Mucosa of rectum (tissue), 2 donors: ENCODE results near the gene KCNJ14.
"Not testable (repeated sequence)": the region's sequence is repeated elsewhere in the genome, so short reads cannot be mapped to it uniquely, and the experiment has no call there.

Experiments used
- H3K27ac ChIP-seq, 2 donors: one replicate each; pipeline ENCODE4 v1.7.0; 2013; ENCODE audit warnings: inconsistent platforms in 2 of 2, low read depth in 2 of 2, low read length in 2 of 2
- H3K27me3 ChIP-seq, 2 donors: one replicate each; pipeline ENCODE4 v1.7.0; 2013; ENCODE audit warnings: low read length in 2 of 2; ENCODE audit not compliant: control insufficient read depth in 2 of 2, insufficient read depth in 2 of 2
- H3K36me3 ChIP-seq, 2 donors: one replicate each; pipeline ENCODE4 v1.7.0; 2013; ENCODE audit warnings: low read length in 2 of 2; ENCODE audit not compliant: control insufficient read depth in 2 of 2, insufficient read depth in 2 of 2
- H3K4me1 ChIP-seq, 2 donors: one replicate each; pipeline ENCODE4 v1.7.0; 2013; ENCODE audit warnings: low read length in 2 of 2, mild to moderate bottlenecking in 1 of 2; ENCODE audit not compliant: control insufficient read depth in 2 of 2, insufficient read depth in 2 of 2
- H3K4me3 ChIP-seq, 2 donors: one replicate each; pipeline ENCODE4 v1.7.0; 2013; ENCODE audit warnings: low read length in 2 of 2
- H3K9ac ChIP-seq, 2 donors: one replicate each; pipeline ENCODE4 v1.7.0; 2013; ENCODE audit warnings: low read length in 2 of 2, low read depth in 1 of 2, mild to moderate bottlenecking in 1 of 2
- H3K9me3 ChIP-seq, 2 donors: one replicate each; pipeline ENCODE4 v1.7.0; 2013; ENCODE audit warnings: low read length in 2 of 2; ENCODE audit not compliant: control insufficient read depth in 2 of 2
- donor health status: healthy.
- donor health status: Normal muscosa, but diverticular disease.

KCNJ14 gene

DNA sequence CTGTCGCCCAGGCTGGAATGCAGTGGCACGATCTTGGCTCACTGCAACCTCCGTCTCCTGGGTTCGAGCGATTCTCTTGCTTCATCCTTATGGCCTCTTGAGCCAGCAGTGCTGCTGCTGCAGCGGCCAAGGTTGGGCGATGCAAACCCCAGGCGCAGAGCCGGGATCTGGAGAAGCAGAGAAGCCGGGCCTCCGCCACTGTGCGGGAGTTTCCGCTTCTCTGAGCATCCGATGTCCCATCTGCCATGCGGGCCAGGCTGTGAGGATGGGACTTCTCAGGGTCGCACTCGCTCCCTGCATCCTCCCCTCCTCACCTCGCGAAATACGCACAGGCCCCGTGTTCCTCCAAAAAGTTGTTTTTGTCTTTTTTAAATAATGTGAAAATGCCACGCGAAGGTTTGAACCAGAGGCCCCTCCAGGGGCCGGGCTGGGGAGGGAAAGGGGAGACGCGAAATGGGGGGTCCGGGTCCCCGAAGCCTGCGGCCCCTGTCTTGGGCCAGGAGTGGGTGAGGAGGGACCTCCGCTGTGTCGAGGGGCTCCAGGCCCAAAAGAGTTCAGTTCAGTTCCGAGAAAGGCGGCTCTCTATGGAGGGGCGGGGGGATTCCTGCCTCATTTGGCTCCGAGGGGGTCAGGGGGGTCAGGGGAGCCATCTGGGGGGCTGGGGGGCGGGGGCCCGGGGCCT lies 29.7 kb downstream of the KCNJ14 start:
- Histone ChIP-seq H3K4me3 (no peak overlapping the region), H3K9ac (no peak overlapping the region), H3K9me3 (no peaks in the 10 kb centered on the region), H3K27me3 (no peaks in the 10 kb centered on the region), H3K4me1 (peaks cover 13 to 16% of the 10 kb centered on the region in 2 donors), H3K27ac (no peak overlapping the region), H3K36me3 (no peaks in the 10 kb centered on the region)

DNA sequence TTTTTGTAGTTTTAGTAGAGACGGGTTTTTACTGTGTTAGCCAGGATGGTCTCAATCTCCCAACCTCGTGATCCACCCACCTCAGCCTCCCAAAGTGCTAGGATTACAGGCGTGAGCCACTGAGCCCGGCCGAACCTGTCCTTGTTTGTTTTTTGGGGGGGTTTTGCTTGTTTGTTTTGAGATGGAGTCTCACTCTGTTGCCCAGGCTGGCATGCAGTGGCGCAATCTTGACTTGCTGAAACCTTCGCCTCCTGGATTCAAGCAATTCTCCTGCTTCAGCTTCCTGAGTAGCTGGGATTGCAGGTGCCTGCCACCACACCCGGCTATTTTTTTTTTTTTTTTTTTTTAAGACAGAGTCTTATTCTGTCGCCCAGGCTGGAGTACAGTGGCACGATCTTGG lies 31.3 kb downstream of the KCNJ14 start:
- H3K4me1 ChIP-seq: peaks cover 10 to 12% of the 10 kb centered on the region in 2 donors
- not testable (repeated sequence) for H3K4me3 ChIP-seq, H3K27me3 ChIP-seq, H3K9me3 ChIP-seq, H3K27ac ChIP-seq, H3K9ac ChIP-seq, H3K36me3 ChIP-seq

DNA sequence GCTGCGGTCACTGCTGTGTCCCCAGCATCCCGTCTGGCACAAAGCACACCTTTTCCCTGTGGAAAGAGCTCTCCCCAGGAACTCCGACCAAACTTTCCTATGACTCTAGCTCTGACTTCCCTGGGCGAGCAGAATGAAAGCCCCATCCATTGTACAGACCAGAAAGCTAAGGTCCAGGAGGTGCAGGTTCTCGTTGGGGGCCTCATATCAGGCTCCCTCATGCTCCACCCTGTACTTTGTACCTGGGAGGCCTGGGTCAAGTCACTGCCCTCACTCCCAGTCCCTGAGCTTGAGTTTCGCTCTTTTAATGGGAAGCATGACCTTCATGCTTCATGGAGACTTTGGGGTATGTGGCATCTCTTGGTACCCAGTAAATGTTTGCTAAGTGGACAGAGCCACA lies 32.2 kb downstream of the KCNJ14 start:
- Histone ChIP-seq H3K9me3 (no peaks in the 10 kb centered on the region), H3K9ac (no peak overlapping the region), H3K36me3 (no peaks in the 10 kb centered on the region), H3K27ac (no peak overlapping the region), H3K4me1 (peaks cover 10 to 15% of the 10 kb centered on the region in 2 donors), H3K27me3 (no peaks in the 10 kb centered on the region), H3K4me3 (no peak overlapping the region)

DNA sequence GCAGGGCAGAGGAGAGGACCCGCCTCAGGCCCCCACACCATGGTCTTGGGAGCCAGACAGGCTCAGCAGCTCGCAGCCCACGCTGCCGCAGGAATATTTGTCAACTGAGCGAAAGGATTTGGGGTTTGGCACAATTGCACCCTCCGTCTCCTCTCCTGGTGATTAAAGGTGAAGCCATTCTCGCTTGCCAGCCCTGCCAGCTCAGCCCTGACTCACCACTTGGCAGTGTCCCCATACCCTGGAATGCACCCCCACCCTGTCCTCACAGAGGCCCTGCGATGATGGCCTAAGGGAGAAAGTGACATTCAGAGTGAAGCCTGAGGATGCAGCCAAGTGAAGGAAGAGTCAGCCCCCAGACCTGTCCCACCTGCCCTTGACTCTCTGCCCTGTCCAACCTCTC lies 32.6 kb downstream of the KCNJ14 start:
- H3K27me3 ChIP-seq: no peaks in the 10 kb centered on the region
- H3K9me3 ChIP-seq: no peaks in the 10 kb centered on the region
- no peak overlapping the region for H3K27ac ChIP-seq
- peaks cover 10 to 18% of the 10 kb centered on the region in 2 donors for H3K4me1 ChIP-seq
- H3K9ac ChIP-seq: no peak overlapping the region
- H3K4me3 ChIP-seq: no peak overlapping the region
- no peaks in the 10 kb centered on the region for H3K36me3 ChIP-seq

DNA sequence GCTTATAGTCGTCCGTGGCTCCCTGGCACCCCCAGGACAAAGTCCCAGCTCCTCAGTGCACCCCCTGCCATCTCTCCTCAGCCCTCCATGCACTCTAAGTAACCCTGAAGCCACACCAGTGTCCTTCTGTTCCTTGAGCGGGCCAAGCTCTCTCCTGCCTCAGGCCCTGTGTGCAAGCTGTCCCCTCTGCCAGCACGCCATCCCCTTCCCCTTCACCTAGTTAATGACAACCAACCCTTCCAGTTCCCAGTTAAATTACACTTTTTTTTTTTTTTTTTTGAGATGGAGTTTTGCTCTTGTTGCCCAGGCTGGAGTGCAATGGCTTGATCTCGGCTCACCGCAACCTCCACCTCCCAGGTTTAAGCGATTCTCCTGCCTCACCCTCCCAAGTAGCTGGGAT lies 33.1 kb downstream of the KCNJ14 start:
- H3K4me1 ChIP-seq: peaks cover 10 to 18% of the 10 kb centered on the region in 2 donors
- not testable (repeated sequence) for H3K27me3 ChIP-seq, H3K27ac ChIP-seq, H3K9me3 ChIP-seq, H3K36me3 ChIP-seq, H3K4me3 ChIP-seq, H3K9ac ChIP-seq

DNA sequence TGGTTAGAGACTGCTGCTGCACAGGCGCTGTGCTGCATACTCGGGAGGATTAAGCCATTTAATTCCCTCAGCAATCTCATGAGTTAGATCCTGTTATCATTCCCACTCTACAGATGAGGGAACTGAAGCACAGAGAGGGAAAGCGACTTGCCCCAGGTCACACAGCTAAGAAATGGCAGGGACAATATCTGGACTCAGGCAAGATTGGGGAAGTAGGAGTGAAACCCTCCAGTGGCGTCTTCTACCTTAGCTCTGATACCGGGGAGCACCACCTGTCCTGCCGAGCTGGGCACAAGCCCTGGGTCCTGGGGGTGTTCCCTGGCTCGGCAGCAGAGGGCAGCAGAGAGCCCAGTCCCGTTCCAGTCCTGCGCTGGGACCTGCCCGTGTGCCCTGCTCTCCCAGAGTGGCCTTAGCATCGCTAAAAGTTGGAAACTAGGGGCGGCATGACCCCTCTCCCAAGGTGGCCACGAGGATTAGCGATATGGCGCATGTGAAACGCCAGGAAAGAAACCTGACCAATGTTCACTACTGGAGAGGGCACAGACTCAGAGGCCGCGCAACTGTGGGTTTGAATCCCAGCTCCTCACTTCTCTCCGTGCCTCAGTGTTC lies 34.3 kb downstream of the KCNJ14 start:
- Histone ChIP-seq H3K27ac (no peak overlapping the region), H3K4me1 (peaks cover 13 to 22% of the 10 kb centered on the region in 2 donors), H3K9ac (no peak overlapping the region), H3K27me3 (peaks cover 0 to 4% of the 10 kb centered on the region in 2 donors), H3K9me3 (no peaks in the 10 kb centered on the region), H3K4me3 (peak overlapping the region in 1 of 2 donors; percentile 26), H3K36me3 (no peaks in the 10 kb centered on the region)

DNA sequence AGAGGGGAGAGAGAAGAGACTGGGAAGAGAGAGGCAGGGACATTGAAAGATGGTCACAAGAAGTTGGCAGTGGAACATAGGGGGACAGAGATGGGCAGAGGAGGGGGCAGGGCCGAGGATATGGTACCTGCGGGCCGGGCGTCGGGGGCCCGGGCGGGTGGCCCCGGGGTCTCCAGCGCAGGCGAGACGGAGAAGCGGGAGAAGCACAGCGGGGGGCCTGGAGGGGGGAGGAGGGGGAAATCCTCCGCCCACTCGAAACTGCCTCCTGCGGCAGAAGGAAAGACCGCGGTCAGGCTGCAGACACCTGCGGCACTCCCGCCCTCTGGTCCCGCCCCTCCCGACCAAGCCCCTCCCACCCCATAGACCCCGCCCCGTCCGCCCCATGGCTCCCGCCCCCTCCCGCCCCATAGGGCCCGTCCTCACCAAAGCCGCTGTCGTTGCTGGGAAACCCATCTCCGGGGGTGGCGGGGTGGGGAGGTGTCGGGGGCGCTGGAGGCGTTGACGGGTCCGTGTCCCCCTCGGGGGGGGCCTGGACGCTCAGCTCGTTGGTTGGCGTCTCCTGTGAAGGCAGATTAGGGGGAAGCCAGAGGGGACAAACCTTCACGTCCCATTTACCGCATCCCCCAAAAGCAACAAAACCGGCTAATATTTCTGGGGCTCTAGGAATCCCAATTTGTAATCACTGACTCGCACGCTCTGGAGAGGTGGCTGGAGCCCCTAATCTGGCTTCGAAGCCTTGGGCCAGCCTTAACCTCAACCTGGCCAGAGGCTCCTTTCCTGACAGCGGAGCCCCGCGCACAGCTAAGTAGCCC lies 35.8 kb downstream of the KCNJ14 start:
- Histone ChIP-seq H3K9ac (no peak overlapping the region), H3K36me3 (no peaks in the 10 kb centered on the region), H3K27me3 (peaks cover 0 to 4% of the 10 kb centered on the region in 2 donors), H3K27ac (no peak overlapping the region), H3K9me3 (no peaks in the 10 kb centered on the region), H3K4me3 (peak overlapping the region in 1 of 2 donors; percentile 41), H3K4me1 (peaks cover 13 to 25% of the 10 kb centered on the region in 2 donors)

DNA sequence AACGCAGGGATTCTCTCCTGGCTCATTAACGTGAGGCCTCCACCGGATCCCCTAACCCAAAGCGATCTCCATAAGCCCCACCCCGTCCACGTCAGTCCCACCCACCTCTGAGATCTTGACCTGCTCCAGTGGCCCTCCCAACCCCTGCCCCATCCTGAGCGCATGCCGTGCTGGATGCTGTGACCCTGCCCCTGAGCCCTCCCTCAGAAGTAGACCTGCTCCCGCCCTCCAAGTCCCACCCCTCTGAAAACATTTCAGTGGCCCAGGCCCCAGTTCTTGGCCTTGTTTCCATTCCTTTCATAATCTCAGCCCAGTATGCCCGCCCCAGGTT lies 36.4 kb downstream of the KCNJ14 start:
- Histone ChIP-seq H3K9ac (no peak overlapping the region), H3K27ac (no peak overlapping the region), H3K4me3 (no peak overlapping the region), H3K27me3 (peaks cover 0 to 4% of the 10 kb centered on the region in 2 donors), H3K9me3 (no peaks in the 10 kb centered on the region), H3K4me1 (peaks cover 13 to 25% of the 10 kb centered on the region in 2 donors), H3K36me3 (no peaks in the 10 kb centered on the region)

DNA sequence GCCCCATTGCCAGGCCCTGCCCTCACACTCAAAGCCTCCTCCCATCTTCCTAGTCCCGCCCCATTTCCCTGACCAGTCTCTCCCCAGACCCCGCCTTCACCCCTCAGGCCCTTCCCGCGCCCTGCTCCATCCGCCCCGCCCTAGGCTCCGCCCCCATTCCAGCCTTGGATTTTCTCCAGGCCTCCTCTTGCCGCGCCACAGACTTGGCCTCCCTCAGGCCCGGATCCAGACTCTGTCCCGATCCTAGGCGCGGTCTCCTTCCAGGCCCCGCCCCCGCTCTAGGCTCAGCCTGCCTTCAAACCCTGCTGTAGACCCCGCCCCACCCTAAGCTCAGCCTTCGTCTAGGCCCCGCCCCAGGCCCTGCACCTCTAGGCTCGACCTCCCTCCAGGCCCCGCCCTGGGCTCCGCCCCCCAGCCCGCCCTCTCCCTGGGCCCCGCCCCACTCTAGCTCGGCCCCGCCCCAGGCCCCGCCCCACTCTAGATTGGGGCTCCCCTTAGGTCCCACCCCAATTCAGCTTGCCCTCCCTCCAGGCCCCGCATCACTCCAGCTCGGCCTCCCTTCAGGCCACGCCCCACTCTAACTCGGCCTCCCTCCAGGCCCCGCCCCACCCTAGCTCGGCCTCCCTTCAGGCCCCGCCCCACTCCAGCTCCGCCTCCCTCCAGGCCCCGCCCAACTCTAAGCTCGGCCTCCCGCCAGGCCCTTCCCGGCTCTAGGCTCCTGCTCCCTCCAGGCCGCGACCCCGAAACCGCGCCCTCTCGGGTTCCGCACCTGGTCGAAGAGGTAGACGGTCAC lies 37.7 kb downstream of the KCNJ14 start:
- Histone ChIP-seq H3K36me3 (no peaks in the 10 kb centered on the region), H3K4me1 (peaks cover 6 to 17% of the 10 kb centered on the region in 2 donors), H3K27me3 (peaks cover 0 to 10% of the 10 kb centered on the region in 2 donors), H3K9me3 (no peaks in the 10 kb centered on the region), H3K4me3 (peak overlapping the region; percentile 65 to 74), H3K9ac (peak overlapping the region in 1 of 2 donors; percentile 54), H3K27ac (peak overlapping the region; percentile 70 to 83)
